GM12878 (cell line): ENCODE data around the gene SLFN14. TPM values are rescaled to one million over a fixed set of nuclear protein-coding genes. Genes with fewer than 3 reads are reported as not detected.
"Not testable (repeated sequence)": the region's sequence is repeated elsewhere in the genome, so short reads cannot be mapped to it uniquely, and the experiment has no call there.

Experiments used
- ATAC-seq: fragments of 200-7000 bp; cut with Tn5 transposase; 3 replicates; pipeline ENCODE4 v1.9.1; 2020; ENCODE audit warnings: mild to moderate bottlenecking, moderate library complexity
- BruUV-seq: library from RNA; stranded (reverse); fragments of 400-500 nt; replicated peaks from 2 replicates; lab custom pipeline; 2021; lab: Mats Ljungman, UMichigan
- CTCF ChIA-PET: fragments of 300-600 bp; sonication (Branson Sonifier 250); formaldehyde crosslinking; extraction: SDS; loops from one replicate; lab custom pipeline; 2021; ENCODE audit warnings: inconsistent platforms; lab: Yijun Ruan, JAX
- POLR2A ChIA-PET: fragments of 350-600 bp; formaldehyde crosslinking; extraction: SDS; loops from one replicate; lab custom pipeline; 2021; ENCODE audit warnings: inconsistent platforms; lab: Charles Lee
- RAD21 ChIA-PET: fragments of 300-600 bp; sonication (Branson Sonifier 250); formaldehyde crosslinking; loops from one replicate; lab custom pipeline; 2023; ENCODE audit warnings: antibody characterized with exemption; ENCODE audit not compliant: unreplicated experiment; lab: Charles Lee
- SMC1A ChIA-PET: fragments of 300-600 bp; sonication (Branson Sonifier 250); formaldehyde crosslinking; loops from one replicate; lab custom pipeline; 2023; ENCODE audit not compliant: unreplicated experiment, uncharacterized antibody; lab: Charles Lee
- DNase-seq: peaks from one replicate; pipeline ENCODE4 v3.0.0-alpha.2; 2011; ENCODE audit warnings: low read depth, low spot score
- FAIRE-seq: peaks from 3 replicates; lab custom pipeline; 2011; peaks lifted over from hg19 to GRCh38; lab: Jason Lieb, UNC
- H2AFZ ChIP-seq: 2 replicates; pipeline ENCODE4 v1.6.0; 2011; ENCODE audit warnings: low read depth, low read length, control low read depth; ENCODE audit not compliant: control insufficient read depth
- H3K27ac ChIP-seq: 2 replicates; pipeline ENCODE4 v1.5.1; 2011; ENCODE audit warnings: control low read depth; ENCODE audit not compliant: control insufficient read depth, insufficient read depth
- H3K27me3 ChIP-seq, 2 experiments: replicated peaks in 1 of 2; 2 replicates each; pipeline versions ENCODE4 v1.6.0 to v1.6.1; 2011; ENCODE audit warnings: low read length in 1 of 2; ENCODE audit not compliant: control insufficient read depth in 2 of 2, insufficient read depth in 2 of 2
- H3K36me3 ChIP-seq, 2 experiments: 2 replicates each; pipeline ENCODE4 v1.5.1; 2011; ENCODE audit warnings: low read length in 1 of 2; ENCODE audit not compliant: control insufficient read depth in 2 of 2, insufficient read depth in 2 of 2
- H3K4me1 ChIP-seq: 2 replicates; pipeline ENCODE4 v1.6.1; 2011; ENCODE audit warnings: mild to moderate bottlenecking, low read length, moderate library complexity, mixed read lengths; ENCODE audit not compliant: control insufficient read depth, insufficient read depth
- H3K4me2 ChIP-seq: 2 replicates; pipeline ENCODE4 v1.6.0; 2011; ENCODE audit warnings: control low read depth; ENCODE audit not compliant: control insufficient read depth, insufficient read depth
- H3K4me3 ChIP-seq: fragments of 200-600 bp; sonication (generic); 2 replicates; pipeline ENCODE4 v1.5.1; 2016
- H3K79me2 ChIP-seq: 2 replicates; pipeline ENCODE4 v1.6.0; 2011; ENCODE audit warnings: low read length; ENCODE audit not compliant: control insufficient read depth, insufficient read depth
- H3K9ac ChIP-seq: 2 replicates; pipeline ENCODE4 v1.8.0; 2011; ENCODE audit warnings: low read length, control low read depth, mixed read lengths; ENCODE audit not compliant: control insufficient read depth, insufficient read depth
- H3K9me3 ChIP-seq: replicated peaks from 3 replicates; pipeline ENCODE4 v1.5.1; 2011; ENCODE audit warnings: mild to moderate bottlenecking, low read length; ENCODE audit not compliant: control insufficient read depth, insufficient read depth
- H4K20me1 ChIP-seq: 2 replicates; pipeline ENCODE4 v1.6.0; 2011; ENCODE audit not compliant: control insufficient read depth, insufficient read depth
- WGBS: methylation state at CpG from one replicate; pipeline ENCODE4 v1.1.6; 2016; ENCODE audit warnings: low lambda C conversion rate; ENCODE audit not compliant: insufficient replicate concordance, insufficient coverage; ENCODE audit errors: missing lambda C conversion rate; 5-methylcytosine and 5-hydroxymethylcytosine counted together
- in situ Hi-C: fragments of 300-500 bp; cut with MboI; formaldehyde crosslinking; loops from 9 replicates; pipeline ENCODE4 v1.14.3; 2018; ENCODE audit warnings: mixed read lengths
- intact Hi-C: fragments of 100-400 bp; cut with micrococcal nuclease; formaldehyde crosslinking; loops from one replicate; pipeline ENCODE4 v1.14.2; 2022; ENCODE audit not compliant: unreplicated experiment
- polyA plus RNA-seq, 11 experiments: library from polyadenylated mRNA; depleted of rRNA in 4 of 11; unstranded in 6 of 11; stranded (reverse) in 5 of 11; fragments of >200 nt; fragmentation: Nextera tagmentation in 4 of 11; fragmentation: Illumina TruSeq in 1 of 11; extraction: Ambion mirVana in 4 of 11; extraction: Trizol in 1 of 11; gene quantifications; 1 replicate in 1 of 11; 2 replicates in 10 of 11; pipeline versions ENCODE4 v1.2.1 to v1.2.3, GENCODE V29; 2011 to 2016; ENCODE audit warnings: inconsistent platforms in 2 of 11, missing spikeins in 2 of 11, low read depth in 1 of 11
- total RNA-seq, 4 experiments: library from RNA; depleted of rRNA in 3 of 4; stranded (reverse); fragments of >200 nt in 3 of 4; fragmentation: Illumina TruSeq in 1 of 4; extraction: Trizol in 1 of 4; gene quantifications; 2 replicates each; pipeline versions ENCODE4 v1.2.1 to v1.2.3, GENCODE V29; 2013 to 2021
- TF ChIP-seq, protein P1 (sequence below): fragments of 450-650 bp; IDR thresholded peaks from 2 replicates; pipeline ENCODE4 v1.6.1; 2016; ENCODE audit warnings: mild to moderate bottlenecking

SLFN14 gene
- total and polyA plus RNA-seq, 10 of the 15 experiments (the other 5 are each of a cell fraction or from before 2014, with no cell fraction given), result 0.06 to 0.11 (median 0.06) TPM; not detected in 7

DNA sequence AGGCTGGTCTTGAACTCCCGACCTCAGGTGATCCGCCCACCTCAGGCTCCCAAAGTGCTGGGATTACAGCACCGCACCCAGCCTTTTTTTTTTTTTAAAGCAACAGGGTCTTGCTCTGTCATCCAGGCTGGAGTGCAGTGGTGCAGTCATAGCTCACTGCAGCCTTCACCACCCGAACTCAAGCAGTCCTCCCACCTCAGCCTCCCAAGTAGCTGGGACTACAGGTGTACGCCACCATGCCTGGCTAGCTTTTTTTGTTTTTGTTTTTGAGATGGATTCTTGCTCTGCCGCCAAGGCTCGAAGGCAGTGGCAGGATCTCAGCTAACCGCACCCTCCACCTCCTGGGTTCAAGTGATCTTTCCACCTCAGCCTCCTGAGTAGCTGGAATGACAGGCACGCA lies 25.2 kb downstream of the SLFN14 start:
- H3K27ac ChIP-seq, FAIRE-seq, H3K36me3 ChIP-seq, H3K27me3 ChIP-seq, H3K9ac ChIP-seq, H3K9me3 ChIP-seq, DNase-seq, H2AFZ ChIP-seq, BruUV-seq, ATAC-seq, H4K20me1 ChIP-seq: not testable (repeated sequence)
- ChIA-PET RAD21 (interaction anchor here (0.9 to 8.2 kb wide), 13 partner anchors 8 to 448 kb away, joined by 3 to 171 read pairs (median 5); partner anchors contain the start of genes SLFN11, SLFN12 and SLFN13), CTCF (interaction anchor here (0.7 to 16.4 kb wide), 8 partner anchors 13 to 229 kb away, joined by 3 to 321 read pairs (median 4); partner anchors contain the start of gene PEX12), POLR2A (interaction anchor here (1.0 to 1.3 kb wide), 8 partner anchors 13 to 222 kb away, joined by 3 to 7 read pairs (median 4); partner anchors contain the start of gene PEX12), SMC1A (interaction anchor here (0.6 to 12.6 kb wide), 14 partner anchors 8 to 434 kb away, joined by 3 to 251 read pairs (median 5); partner anchors contain the start of genes PEX12 and SLFN13)
- WGBS, result 86% methylated on average over 9 of the region's 9 CpGs
- Histone ChIP-seq H3K79me2 (peaks cover 75% of the 10 kb centered on the region), H3K4me1 (peaks cover 18% of the 10 kb centered on the region), H3K4me3 (peak overlapping the region; percentile 81), H3K4me2 (peak overlapping the region; percentile 69)
- intact Hi-C loops (loop anchor here (5.0 to 10.0 kb wide), 2 partner anchors 103 to 391 kb away; partner anchors contain the start of genes NLE1, SLFN12 and UNC45B), in situ Hi-C loops (loop anchor here (5.0 kb wide), 3 partner anchors 163 to 368 kb away; partner anchors contain the start of gene SLFN11)
- TF ChIP-seq, protein P1, sequence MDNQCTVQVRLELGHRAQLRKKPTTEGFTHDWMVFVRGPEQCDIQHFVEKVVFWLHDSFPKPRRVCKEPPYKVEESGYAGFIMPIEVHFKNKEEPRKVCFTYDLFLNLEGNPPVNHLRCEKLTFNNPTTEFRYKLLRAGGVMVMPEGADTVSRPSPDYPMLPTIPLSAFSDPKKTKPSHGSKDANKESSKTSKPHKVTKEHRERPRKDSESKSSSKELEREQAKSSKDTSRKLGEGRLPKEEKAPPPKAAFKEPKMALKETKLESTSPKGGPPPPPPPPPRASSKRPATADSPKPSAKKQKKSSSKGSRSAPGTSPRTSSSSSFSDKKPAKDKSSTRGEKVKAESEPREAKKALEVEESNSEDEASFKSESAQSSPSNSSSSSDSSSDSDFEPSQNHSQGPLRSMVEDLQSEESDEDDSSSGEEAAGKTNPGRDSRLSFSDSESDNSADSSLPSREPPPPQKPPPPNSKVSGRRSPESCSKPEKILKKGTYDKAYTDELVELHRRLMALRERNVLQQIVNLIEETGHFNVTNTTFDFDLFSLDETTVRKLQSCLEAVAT, result peak; percentile 95
